SU-DHL-6 (cell line): Measurements from ENCODE around the gene SERINC1.

Experiments used
- EZH2phosphoT487 ChIP-seq: fragments of 200-600 bp; sonication (generic), shearing (Covaris generic); conservative IDR thresholded peaks from 2 replicates; pipeline ENCODE4 v1.6.1; 2018; ENCODE audit warnings: mild to moderate bottlenecking, antibody characterized with exemption, low read length, moderate library complexity, mixed read lengths
- TF ChIP-seq, protein P1 (sequence below): fragments of 200-600 bp; sonication (generic); IDR thresholded peaks from one replicate; pipeline ENCODE4 v1.5.1; 2017; ENCODE audit warnings: antibody characterized with exemption, mild to moderate bottlenecking, low read length, moderate library complexity; ENCODE audit not compliant: insufficient read depth, poor library complexity, severe bottlenecking

DNA sequence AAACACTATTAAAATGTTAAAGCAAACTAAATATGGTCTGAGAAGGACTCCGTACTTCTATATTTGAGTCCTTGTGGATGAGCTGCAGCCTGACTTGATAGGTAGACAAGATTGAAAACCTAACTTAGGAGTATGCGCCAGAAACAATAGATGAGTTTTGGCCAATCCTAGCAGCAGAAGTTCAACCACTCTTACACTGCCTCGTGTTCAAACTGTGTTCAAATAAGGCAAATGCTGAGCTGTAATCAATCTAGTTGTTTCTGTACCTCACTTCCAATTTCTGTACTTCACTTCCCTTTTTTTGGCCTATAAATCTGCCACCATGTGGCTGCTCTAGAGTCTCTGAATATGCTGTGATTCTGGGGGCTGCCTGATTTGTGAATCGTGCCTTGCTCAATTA is 13.2 kb upstream of the SERINC1 start:
- TF ChIP-seq, protein P1, sequence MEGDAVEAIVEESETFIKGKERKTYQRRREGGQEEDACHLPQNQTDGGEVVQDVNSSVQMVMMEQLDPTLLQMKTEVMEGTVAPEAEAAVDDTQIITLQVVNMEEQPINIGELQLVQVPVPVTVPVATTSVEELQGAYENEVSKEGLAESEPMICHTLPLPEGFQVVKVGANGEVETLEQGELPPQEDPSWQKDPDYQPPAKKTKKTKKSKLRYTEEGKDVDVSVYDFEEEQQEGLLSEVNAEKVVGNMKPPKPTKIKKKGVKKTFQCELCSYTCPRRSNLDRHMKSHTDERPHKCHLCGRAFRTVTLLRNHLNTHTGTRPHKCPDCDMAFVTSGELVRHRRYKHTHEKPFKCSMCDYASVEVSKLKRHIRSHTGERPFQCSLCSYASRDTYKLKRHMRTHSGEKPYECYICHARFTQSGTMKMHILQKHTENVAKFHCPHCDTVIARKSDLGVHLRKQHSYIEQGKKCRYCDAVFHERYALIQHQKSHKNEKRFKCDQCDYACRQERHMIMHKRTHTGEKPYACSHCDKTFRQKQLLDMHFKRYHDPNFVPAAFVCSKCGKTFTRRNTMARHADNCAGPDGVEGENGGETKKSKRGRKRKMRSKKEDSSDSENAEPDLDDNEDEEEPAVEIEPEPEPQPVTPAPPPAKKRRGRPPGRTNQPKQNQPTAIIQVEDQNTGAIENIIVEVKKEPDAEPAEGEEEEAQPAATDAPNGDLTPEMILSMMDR, result peak; percentile 12
- no peak for TF ChIP-seq EZH2phosphoT487
